GM12801 (cell line): ENCODE results near the gene SEMA3B.

ENCODE experiments used
- TF ChIP-seq, protein P1 (sequence below): IDR thresholded peaks from one replicate; pipeline ENCODE4 v1.5.1; 2011; ENCODE audit warnings: control low read depth; ENCODE audit not compliant: insufficient read length; ENCODE audit errors: extremely low read depth

SEMA3B gene

DNA sequence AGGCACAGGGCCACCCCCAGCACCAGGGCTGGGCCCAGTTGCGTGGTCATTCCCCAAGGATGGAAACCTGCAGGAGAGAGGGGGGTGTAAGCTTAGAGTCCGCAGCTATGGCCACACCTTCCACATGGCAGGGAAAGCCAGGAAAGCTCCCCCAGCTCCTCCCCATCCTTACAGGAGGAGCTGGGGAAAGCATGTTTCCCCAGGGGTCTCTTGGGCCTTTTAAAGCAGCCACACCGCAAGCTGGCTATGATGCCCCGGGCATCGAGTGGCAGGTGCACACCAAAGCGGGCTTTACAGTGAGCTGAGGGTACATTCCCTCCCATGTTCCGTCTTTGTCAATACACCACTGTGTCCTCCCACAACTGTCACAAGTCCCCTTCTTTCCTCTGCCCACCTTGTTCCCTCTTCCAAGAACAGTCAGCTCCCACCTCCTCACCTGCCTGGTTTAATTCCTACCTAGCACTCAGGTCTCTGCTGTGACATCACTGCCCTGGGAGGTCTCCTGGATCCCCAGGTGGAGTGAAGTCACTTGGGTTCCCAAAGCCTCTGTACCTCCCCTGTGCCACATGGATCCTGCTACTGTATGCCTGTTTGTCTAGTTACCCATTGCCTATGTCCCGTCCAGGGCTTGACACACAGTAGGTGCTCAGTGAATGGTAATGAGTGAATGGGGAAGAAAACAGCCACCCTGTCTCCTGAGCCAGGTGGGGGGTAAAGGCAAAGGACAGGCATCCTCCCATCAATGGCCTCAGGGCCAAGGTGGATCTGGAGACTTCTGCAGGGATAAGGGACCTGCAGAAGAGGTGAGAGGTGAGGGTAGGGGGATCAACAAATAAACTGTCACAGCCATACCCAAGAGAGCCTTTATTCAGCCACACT is 26.8 kb downstream of the SEMA3B start:
- TF ChIP-seq, protein P1, sequence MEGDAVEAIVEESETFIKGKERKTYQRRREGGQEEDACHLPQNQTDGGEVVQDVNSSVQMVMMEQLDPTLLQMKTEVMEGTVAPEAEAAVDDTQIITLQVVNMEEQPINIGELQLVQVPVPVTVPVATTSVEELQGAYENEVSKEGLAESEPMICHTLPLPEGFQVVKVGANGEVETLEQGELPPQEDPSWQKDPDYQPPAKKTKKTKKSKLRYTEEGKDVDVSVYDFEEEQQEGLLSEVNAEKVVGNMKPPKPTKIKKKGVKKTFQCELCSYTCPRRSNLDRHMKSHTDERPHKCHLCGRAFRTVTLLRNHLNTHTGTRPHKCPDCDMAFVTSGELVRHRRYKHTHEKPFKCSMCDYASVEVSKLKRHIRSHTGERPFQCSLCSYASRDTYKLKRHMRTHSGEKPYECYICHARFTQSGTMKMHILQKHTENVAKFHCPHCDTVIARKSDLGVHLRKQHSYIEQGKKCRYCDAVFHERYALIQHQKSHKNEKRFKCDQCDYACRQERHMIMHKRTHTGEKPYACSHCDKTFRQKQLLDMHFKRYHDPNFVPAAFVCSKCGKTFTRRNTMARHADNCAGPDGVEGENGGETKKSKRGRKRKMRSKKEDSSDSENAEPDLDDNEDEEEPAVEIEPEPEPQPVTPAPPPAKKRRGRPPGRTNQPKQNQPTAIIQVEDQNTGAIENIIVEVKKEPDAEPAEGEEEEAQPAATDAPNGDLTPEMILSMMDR: no peak

DNA sequence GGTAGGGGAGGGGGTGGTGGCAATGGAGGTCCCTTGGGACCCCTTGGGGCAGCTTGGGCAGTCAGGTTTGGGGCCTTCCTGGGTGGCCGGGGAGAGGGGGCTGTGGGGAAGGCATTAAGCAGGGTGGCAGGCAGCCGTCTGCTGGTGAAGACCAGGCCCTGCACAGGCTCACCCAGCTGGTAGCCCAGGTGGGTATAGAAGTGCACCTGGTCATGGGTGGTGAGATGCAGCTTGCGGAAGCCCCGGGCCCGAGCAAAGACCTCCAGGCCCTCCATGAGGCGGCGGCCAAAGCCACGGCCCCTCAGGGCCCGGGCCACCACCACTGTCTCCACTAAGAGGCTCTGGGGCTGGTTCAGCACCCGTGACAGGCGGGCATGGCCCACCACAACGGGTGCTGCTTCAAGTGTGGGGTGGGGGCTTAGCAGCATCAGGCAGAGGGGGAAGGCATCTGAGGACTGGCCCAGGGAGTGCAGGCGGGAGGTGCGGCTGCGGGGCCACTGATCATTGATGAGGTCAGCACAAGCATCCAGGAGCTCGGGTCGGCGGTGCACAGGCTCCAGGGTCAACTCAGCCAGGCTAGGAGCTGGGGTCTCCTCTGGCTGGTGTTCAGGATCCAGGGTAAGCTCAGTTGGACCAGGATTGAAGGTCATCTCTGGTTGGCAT is 27.9 kb downstream of the SEMA3B start:
- TF ChIP-seq, protein P1: no peak

DNA sequence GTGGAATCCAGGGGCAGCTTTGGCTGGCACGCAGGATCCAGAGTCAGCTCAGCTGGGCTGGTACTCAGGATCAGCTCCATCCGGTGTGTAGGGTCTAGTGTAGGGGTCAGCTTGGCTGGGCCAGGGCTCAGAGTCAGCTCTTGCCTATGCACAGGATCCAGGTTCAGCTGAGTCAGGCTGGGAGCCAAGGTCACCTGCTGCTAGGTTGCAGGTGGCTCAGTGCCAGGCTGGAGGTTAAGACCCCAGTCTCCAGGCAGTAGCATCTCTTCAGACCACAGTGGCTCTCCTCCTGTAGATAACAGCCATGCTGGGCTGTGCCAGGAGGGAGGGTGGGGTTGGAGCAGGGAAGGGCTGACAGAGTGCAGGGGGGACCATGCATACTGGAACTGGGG is 28.4 kb downstream of the SEMA3B start:
- TF ChIP-seq, protein P1: no peak

DNA sequence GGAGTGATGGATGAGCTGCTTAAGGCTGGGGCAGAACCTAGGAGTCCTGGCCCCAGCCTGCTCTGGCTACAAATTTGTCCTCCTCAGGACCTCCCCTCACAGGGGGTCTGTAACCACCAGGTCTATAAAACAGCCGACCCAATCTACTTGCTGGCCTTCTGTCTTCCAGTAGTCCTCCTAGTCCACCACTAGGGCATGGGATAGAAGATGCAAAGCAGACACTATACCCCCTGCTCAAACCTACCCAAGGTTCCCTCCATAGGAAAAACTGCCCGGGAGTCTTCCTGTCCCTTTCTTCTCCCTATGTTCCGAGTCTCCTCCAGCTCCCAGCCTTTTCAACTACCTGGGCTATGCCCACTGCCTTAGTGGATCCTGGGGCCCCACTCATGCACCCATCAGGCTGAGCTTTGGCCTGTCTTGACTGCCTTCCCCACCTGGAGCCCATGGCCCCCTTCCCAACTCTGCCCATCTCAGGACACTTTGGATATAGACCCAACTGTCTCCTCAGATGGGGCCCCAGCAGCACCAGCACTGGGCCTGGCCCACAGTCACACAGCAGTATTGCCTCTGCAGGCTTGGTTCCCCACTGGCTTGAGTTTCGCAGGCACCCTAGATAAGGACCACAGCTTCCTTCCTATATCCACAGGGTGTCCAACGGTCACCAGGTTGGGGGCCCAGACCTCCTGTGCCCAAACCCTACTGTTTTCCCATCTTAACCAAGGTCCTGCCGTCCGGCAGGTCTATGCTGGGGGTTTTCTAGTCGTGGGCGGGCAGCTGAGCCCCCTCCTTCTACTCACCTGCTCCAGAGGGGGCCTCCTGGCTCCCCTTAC is 29.2 kb downstream of the SEMA3B start:
- TF ChIP-seq, protein P1: no peak

DNA sequence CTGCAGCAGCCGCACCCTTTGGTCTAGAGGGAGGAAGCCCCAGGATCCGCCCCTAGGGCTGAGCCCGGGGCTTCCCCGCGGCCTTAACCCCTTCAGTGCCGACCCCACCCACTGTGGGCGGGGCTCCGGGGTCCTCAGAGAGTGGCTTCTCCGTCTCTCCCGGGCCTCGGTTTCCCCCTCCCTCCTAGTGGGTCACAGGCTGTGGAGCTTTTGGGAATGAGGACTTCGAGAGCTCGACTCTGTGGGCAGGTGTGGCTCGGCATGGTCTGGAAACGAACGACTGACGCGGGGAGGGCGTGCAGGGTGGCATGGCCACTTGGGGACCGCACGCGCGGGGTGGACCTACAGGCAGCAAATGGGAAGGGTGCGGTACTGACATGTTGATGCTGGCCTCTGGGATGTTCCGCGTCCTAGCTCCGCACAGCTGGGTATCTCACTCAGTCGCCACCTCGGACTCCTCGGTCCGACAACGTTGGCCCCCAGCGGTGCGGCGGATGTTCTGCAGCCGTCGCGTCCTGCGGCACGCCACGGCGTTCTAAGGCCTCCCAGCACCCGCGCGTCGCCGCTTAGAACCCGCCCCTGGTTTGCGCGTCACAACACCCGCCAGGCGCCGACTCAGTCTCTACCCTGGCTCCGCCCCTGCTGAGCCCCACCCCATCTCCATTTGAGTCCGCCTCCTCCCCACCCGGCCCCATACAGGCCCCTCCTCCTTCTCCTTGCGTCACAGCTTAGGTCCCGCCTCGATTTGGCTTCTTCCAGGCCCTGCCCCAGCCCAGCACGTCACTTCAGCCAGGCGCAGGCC is 30.1 kb downstream of the SEMA3B start, which contains the start of the genes HYAL3 and NAA80:
HYAL3 (minus strand) TSS at position 570 of the 802 bp plus-strand sequence. CDS start 3,803 bp downstream, outside the sequence.
NAA80 (minus strand) TSS at position 570 of the 802 bp plus-strand sequence. CDS start 1,942 bp downstream, outside the sequence.
- TF ChIP-seq, protein P1: no peak

DNA sequence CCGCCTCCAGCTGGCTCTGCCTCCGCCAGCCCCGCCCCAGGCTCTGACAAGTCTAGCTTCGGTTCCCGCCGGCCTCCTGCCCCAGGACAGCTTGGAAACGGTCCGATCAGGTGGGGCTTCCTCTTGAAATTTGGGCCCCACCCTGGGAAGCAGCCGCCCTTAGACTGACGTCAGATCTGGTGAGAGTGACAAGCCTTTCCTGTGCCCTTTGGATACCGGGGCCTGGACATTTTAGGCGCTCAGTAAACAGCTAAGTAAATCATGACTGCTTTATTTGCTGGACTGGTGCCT is 30.6 kb downstream of the SEMA3B start:
- TF ChIP-seq, protein P1: no peak
